HL-60/S4 treated with retinoic acid at 250 ng/mL for 4 days and 3 days (cell line): ENCODE results near the gene MAP4K3.

Experiments used
- in situ Hi-C: fragments of 300-500 bp; cut with MboI; formaldehyde crosslinking; loops from 2 replicates; pipeline ENCODE4 v1.7.0; 2022; ENCODE audit warnings: low sequenced_read_pairs

Gene MAP4K3

GRCh38 chr2:39436592-39437521 is at the start of gene MAP4K3:
MAP4K3 (minus strand) TSS chr2:39437285; CDS start chr2:39436987, 298 bp downstream.
- in situ Hi-C loops: no loop called here

DNA sequence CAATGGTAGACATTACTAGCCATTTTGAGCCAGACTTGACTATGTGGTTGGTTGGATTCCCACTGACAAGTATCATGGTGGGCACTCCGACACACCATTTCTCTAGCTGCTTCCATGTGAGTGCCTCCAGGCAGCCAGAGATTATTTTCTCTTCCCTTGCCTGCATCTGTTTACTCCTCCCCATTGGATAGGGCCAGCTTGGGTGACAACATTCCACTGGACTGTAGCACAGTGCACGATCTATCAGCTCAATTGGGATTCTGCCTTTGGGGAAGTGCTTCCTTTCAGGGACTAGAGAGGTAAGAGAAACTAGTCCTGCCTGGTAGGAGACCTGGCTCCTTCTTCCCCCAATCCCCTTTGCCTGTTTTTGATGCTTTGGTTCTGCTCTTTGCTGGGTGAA is 49.0 kb upstream of the MAP4K3 start:
- in situ Hi-C loops: no loop called here

- in situ Hi-C loops: no loop called here
These were observed 47.8 kb upstream of the MAP4K3 start for GRCh38 chr2:39484620-39485495.

DNA sequence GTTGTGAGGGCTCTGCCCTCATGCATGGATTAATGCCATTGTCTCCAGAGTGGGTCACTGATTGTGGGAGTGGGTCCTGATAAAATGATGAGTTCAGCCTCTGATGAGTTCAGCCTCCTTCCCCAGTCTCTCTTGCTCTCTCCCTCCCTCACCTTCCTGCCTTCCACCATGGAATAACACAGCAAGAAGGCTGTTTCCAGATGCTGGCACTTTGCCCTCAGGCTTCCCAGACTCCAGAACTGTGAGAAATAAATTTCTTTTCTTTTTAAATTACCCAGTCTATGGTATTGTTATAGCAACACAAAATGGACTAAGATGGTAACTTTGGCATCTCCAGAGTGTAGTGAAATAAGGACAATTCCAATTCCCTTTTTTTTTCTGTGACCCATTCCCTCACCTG is 47.1 kb upstream of the MAP4K3 start:
- in situ Hi-C loops: no loop called here

GRCh38 chr2:39483534-39483933 is 46.4 kb upstream of the MAP4K3 start:
- in situ Hi-C loops: no loop called here

DNA sequence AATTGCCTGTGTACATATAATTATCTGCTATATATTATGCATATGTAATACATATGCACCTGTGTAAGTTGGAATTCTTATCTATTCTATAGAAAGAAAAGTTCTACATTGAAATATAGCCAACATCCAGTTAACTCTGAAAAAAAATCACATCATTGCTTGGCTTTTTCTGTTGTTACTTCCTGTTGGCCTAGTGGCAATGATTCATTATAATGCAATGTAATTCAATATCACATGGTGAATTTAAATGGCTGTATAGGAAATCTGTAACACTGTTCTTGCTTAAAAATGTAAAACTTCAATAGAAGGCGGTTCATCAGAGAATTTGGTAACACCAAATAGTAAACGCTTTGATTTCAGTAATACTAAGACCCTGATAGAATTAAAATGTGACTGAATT is 44.5 kb upstream of the MAP4K3 start:
- in situ Hi-C loops: no loop called here

DNA sequence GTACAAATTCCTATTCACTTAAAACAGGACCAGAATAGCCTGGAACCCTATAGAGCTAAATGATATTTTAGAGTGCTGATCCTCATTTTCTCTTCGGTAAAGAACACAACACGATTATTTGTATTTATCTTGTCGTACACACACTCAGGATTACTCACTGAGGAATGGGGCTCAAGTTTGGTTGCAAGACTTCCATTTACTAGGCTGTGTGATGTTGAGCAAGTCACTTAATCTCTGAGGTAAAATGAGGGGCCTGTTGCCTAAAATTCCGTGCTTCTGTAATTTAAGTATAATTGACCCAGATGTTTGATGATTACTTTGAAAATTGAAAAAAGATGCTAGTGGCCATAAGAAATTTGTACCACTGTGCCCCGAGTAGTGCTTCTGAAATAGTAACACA is 42.6 kb upstream of the MAP4K3 start:
- in situ Hi-C loops: no loop called here

GRCh38 chr2:39479053-39479670 is 42.1 kb upstream of the MAP4K3 start:
- in situ Hi-C loops: no loop called here

- in situ Hi-C loops: no loop called here
These were observed 39.4 kb upstream of the MAP4K3 start for GRCh38 chr2:39476524-39476923.

DNA sequence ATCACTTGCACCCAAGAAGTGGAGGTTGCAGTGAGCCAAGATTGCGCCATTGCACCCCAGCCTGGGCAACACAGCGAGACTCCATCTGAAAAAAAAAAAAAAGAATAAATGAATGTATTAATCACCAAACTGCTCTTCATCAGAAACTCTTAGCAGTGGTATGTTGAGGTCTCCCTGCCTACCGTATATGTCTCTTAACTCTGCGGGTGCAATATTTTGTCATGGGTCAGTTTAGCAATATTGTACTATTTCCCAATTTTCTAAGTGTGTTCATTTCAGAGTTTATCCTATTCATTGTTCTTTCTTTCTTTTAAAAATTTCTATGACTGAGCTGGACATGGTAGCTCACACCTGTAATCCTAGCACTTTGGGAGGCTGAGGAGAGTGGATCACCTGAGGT is 37.9 kb upstream of the MAP4K3 start:
- in situ Hi-C loops: no loop called here

DNA sequence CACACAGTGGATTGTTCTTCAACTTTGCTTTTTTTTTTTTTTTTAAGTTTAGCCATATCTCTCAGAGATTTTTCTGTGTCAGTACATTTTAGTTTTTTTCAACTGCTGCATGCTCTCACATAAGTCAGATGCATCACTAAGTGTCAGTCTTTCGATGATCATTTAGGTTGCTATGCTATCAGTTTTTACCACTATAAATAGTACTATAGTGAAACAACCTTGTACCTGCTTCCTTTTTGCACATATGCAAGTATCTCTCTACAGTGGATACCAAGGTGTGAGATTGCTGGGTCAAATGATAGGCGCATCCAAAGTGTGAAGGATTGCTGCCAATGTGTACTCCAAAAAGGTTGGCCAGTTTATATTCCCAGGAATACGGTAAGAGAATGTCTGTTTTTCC is 33.5 kb upstream of the MAP4K3 start:
- in situ Hi-C loops: no loop called here

GRCh38 chr2:39469807-39470206 is 32.7 kb upstream of the MAP4K3 start:
- in situ Hi-C loops: no loop called here

- in situ Hi-C loops: no loop called here
These were observed 31.7 kb upstream of the MAP4K3 start for GRCh38 chr2:39468579-39469451.

DNA sequence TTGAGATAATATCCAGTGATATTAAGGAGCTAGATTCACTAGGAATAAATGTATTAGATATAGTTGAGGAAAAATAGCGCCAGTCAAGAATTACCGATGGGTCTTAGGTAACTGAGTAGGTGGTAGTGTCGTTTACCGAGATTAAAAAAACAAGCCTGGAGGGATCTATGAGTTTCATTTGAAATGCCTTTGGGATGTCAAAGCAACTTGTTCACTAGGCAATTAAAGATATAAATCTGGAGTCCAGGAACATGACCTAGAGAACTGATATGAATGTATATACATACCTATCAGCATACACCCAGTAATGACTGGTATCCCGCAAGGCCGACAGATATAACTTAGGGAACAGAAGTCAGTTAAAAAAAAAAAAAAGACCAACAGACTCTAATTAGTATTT is 29.2 kb upstream of the MAP4K3 start:
- in situ Hi-C loops: no loop called here

DNA sequence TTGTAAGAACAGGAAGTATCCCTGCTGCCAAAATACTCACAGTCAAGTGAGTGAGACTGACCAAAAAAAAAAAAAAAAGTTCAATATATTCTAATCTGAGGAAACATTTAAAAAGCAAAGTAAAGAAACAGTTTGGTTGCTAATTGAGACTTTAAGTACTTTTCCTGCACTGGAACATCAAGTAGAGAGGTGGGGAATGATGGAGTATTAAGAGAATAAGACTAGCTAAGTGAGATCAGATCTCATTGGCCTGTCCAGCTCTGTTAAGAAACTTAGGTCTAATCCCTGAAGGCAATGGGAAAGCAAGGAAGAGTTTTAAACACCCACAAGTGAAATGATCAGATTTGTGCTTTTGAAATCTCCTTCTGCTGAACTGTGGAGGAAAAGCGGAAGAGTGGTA is 27.8 kb upstream of the MAP4K3 start:
- in situ Hi-C loops: no loop called here

GRCh38 chr2:39455826-39456225 is 18.7 kb upstream of the MAP4K3 start:
- in situ Hi-C loops: no loop called here

DNA sequence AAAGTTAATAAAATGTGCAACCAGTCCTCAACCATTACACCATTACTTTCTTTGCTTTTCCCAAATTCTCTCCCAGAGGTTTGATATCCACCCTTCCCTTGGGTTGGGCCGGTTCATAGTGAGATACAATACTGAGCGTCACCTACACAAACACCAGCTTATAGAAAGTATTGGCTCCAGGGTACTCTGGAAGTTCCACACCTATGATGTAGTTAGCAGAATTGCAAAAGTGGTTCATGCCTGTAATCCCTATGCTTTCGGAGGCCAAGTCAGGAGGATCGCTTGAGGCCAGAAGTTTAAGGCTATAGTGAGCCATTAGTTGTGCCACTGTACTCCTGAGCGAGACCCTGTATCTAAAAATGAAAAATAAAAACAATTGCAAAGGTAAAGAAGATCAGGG is 15.3 kb upstream of the MAP4K3 start:
- in situ Hi-C loops: no loop called here

DNA sequence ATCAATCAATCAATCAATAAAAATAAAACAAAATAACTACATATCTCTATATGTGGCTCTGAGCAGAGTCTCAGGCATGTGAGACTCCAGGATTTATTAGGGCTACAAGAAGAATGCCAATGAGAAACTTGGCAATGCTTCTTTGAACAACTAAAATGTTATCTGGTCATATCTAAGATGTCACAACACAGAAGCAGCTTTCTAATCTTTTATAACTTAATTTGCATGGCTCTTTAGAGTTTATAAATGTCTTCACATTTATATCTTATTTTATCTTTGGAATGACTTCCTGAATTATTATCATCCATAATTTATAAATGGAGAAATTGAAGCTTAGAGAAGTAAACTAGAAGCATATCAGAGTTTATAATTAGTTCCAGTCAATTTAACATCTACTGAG is 14.9 kb upstream of the MAP4K3 start:
- in situ Hi-C loops: no loop called here

- in situ Hi-C loops: no loop called here
These were observed 11.1 kb upstream of the MAP4K3 start for GRCh38 chr2:39448169-39448502.
